Measurements from ENCODE around the gene HSPA12B. TPM values are rescaled to one million over a fixed set of nuclear protein-coding genes. Genes with fewer than 3 reads are reported as not detected.

The HSPA12B gene
- total and polyA plus RNA-seq, 2 of the 8 experiments (the other 6 are each of a cell fraction or from before 2014, with no cell fraction given), result 2.2 to 4.3 TPM

DNA sequence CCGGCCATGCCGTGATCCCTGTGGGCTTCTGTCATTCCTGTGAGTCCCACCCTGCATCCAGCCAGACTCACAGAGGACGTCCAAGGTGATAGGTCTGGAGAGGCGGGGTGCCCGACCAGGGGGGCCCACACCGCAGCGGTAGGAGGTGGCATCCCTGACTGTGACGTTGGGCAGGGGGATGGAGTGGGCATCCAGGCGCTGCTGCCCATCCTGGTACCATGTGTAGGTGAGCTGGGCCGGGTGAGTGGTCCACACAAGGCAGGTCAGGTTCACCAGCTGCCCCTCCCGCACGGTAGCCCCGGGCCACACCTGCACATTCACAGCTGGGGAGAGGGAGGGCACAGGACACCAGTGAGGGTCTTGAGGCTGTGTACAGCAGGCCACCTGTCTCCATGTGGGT lies 39.1 kb upstream of the HSPA12B start (continued):
- TF ChIP-seq POLR2A (IDR thresholded peaks at IDR 0.05; ENCODE audit: control extremely low read depth in 1 of 2, low read depth in 2 of 2, low read length in 2 of 2), result no peak

Data from H1 (cell line).